Tibial nerve (tissue), 4 donors: ENCODE measurements around the gene ALPI. TPM values are rescaled to one million over a fixed set of nuclear protein-coding genes. Genes with fewer than 3 reads are reported as not detected.
A peak's percentile ranks its signal among the peaks of the same experiment; 100 is the strongest.
"Not testable (repeated sequence)": the region's sequence is repeated elsewhere in the genome, so short reads cannot be mapped to it uniquely, and the experiment has no call there.

Source experiments
- DNase-seq, 2 donors: peaks; one replicate each; pipeline ENCODE4 v3.0.0-alpha.2; 2019; ENCODE audit warnings: low spot score in 2 of 2
- H3K27ac ChIP-seq, 4 donors: fragments of 200-600 bp; sonication (generic) in 3 of 4; one replicate each; pipeline ENCODE4 v1.5.1; 2017 to 2019; ENCODE audit warnings: mild to moderate bottlenecking in 1 of 4
- H3K27me3 ChIP-seq, 2 donors: fragments of 200-600 bp; sonication (generic) in 1 of 2; one replicate each; pipeline versions ENCODE4 v1.5.1 to v1.6.0; 2017 to 2019
- H3K36me3 ChIP-seq, 3 donors: fragments of 200-600 bp; sonication (generic); one replicate each; pipeline ENCODE4 v1.5.1; 2018 to 2019
- H3K4me1 ChIP-seq, 4 donors: fragments of 200-600 bp; sonication (generic) in 3 of 4; one replicate each; pipeline ENCODE4 v1.5.1; 2017 to 2019
- H3K4me3 ChIP-seq, 4 donors: fragments of 200-600 bp; sonication (generic) in 3 of 4; one replicate each; pipeline ENCODE4 v1.5.1; 2017 to 2019; ENCODE audit warnings: mild to moderate bottlenecking in 1 of 4, moderate library complexity in 1 of 4
- H3K9me3 ChIP-seq, 4 donors: fragments of 200-600 bp; sonication (generic) in 3 of 4; one replicate each; pipeline ENCODE4 v1.5.1; 2017 to 2019
- EP300 ChIP-seq, 2 donors: sonication (generic); formaldehyde crosslinking; IDR thresholded peaks; one replicate each; pipeline ENCODE4 v1.6.1; 2017; ENCODE audit warnings: antibody characterized with exemption in 2 of 2, mild to moderate bottlenecking in 1 of 2
- POLR2A ChIP-seq, 2 donors: fragments of 450-650 bp; IDR thresholded peaks; one replicate each; pipeline ENCODE4 v1.6.1; 2017; ENCODE audit warnings: antibody characterized with exemption in 2 of 2, mild to moderate bottlenecking in 2 of 2, moderate library complexity in 2 of 2
- WGBS, 2 donors: methylation state at CpG; one replicate each; pipeline ENCODE4 v1.1.5; 2018; 5-methylcytosine and 5-hydroxymethylcytosine counted together
- total RNA-seq, 4 donors: library from RNA; depleted of rRNA; stranded (reverse); fragments of >200 nt; gene quantifications; one replicate each; pipeline ENCODE4 v1.1.0, GENCODE V29; 2016
- TF ChIP-seq, protein P1 (sequence below), 5 experiments: fragments of 200-600 bp in 3 of 5; fragments of 450-650 bp in 2 of 5; sonication (generic) in 3 of 5; IDR thresholded peaks; one replicate each; pipeline ENCODE4 v1.5.1; 2016 to 2019; ENCODE audit warnings: antibody characterized with exemption in 5 of 5, mild to moderate bottlenecking in 3 of 5, moderate library complexity in 2 of 5

ALPI gene
- total RNA-seq, 4 donors from 2014 or later = not detected

DNA sequence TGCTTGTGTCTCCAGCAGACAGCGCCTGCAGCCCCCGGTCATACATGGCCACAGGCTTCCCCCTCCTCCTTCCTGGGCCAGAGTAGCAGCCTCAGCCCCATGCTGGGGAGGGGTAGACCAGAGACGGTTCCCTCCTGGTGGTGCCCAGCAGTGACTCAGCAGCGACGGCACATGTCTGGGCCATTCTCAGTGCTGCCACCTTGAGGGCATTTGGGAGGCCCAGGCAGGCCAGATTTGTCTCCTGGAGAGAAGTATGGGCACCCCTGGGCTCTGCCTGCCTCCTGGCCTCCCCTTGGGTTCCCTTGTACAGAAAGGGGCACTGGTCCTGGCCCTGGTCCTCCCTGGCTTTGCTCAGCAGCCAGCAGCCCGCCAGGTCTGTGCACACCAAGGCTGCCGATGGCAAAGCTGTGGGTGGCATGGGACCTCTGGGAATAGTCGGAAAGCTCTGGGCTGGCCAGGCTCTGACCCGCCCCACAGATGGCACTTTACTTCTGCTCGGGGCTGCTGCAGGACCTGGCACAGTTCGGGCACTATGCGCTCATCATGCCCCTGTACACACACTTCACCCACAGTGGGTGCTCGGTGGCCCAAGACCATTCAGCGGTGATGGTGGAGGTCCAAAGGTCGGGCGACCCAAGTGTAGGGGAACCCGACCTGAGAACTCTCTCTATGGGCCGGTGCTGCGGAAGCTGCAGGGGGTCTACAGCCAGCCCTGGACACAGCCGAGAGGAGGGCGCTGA lies 11.4 kb upstream of the ALPI start:
- H3K9me3 ChIP-seq = no peaks in the 10 kb centered on the region
- no peaks in the 10 kb centered on the region for H3K36me3 ChIP-seq
- peaks cover 0 to 13% (median 0%) of the 10 kb centered on the region in 4 donors for H3K4me1 ChIP-seq
- no peak for TF ChIP-seq EP300 (IDR thresholded peaks at IDR 0.05)
- no peak for TF ChIP-seq POLR2A (IDR thresholded peaks at IDR 0.05)
- TF ChIP-seq, protein P1, sequence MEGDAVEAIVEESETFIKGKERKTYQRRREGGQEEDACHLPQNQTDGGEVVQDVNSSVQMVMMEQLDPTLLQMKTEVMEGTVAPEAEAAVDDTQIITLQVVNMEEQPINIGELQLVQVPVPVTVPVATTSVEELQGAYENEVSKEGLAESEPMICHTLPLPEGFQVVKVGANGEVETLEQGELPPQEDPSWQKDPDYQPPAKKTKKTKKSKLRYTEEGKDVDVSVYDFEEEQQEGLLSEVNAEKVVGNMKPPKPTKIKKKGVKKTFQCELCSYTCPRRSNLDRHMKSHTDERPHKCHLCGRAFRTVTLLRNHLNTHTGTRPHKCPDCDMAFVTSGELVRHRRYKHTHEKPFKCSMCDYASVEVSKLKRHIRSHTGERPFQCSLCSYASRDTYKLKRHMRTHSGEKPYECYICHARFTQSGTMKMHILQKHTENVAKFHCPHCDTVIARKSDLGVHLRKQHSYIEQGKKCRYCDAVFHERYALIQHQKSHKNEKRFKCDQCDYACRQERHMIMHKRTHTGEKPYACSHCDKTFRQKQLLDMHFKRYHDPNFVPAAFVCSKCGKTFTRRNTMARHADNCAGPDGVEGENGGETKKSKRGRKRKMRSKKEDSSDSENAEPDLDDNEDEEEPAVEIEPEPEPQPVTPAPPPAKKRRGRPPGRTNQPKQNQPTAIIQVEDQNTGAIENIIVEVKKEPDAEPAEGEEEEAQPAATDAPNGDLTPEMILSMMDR (IDR thresholded peaks at IDR 0.05) = peak in 2 of 5 experiments; percentile 22 to 24
- 78 to 96% methylated on average over 12 to 14 of the region's 21 CpGs for WGBS, 2 donors
- no peak overlapping the region for H3K27ac ChIP-seq
- DNase-seq = no peak
- H3K4me3 ChIP-seq = no peak overlapping the region
- H3K27me3 ChIP-seq = no peaks in the 10 kb centered on the region

DNA sequence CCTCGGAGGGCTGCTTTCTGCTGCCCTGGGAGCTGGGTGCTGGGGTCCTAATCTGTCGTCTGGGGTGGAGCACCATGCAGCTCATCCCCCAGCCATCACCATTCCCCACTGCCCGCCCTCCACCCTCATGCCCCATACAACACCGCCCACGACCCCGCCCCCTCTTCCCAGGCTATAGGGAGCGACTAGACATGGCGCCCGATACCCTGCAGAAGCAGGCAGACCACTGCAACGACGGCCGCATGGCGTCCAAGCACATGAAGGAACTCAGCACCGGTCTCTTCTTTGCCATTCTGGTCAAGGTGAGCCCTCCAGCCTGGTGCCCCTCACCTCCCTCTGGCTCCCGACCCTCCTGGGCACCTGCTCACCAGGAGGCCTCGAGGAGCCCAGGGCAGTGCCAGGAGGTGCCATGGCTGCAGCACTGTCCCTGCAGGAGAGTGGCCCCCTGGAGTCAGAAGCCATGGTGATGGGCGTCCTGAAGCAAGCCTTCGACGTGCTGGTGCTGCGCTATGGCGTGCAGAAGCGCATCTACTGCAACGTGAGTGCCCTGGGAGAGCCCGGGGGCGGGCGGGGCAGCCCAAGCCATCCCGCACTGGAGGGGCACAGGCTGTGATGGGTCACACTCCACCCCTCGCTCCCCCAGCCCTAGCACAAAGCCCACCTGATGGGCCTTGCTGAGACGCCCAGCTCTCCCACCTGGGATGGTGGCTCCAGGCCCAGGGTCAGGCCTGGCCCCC lies 10.6 kb upstream of the ALPI start:
- H3K4me3 ChIP-seq, DNase-seq, H3K9me3 ChIP-seq, H3K27ac ChIP-seq, H3K36me3 ChIP-seq, H3K27me3 ChIP-seq: not testable (repeated sequence)
- H3K4me1 ChIP-seq = peaks cover 0 to 13% (median 0%) of the 10 kb centered on the region in 4 donors
- 79 to 88% methylated on average over 14 of the region's 29 CpGs for WGBS, 2 donors

DNA sequence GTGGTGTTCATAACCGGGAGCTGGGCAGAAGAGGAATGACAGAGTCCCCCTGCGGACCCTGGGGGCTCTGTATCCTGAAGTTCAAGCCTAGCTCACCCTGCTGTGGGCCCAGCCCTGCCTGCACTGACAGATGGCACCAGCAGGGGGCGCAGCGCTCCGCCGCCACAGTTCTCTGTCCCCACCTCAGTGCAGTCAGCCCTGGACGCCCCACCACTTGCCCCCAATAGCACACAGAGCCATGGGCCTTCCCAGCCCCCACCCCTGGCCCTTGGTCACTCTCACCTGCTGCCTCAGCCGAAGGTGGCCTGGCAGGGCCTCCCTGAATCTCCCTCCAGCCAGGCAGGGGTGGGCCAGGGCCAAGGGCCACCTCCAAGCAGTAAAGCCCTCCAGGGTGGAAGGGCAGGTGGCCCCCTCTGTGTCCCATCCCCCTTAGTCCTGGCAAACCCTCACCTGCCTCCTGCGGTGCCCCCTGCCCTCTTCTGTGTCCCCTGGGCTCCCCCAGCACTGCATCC lies 9.6 kb upstream of the ALPI start:
- 32 to 34% methylated on average over 7 to 8 of the region's 9 CpGs for WGBS, 2 donors
- DNase-seq, H3K4me3 ChIP-seq, H3K36me3 ChIP-seq, H3K9me3 ChIP-seq, H3K27me3 ChIP-seq: not testable (repeated sequence)
- Histone ChIP-seq H3K27ac (peak overlapping the region in 1 of 4 donors; percentile 89), H3K4me1 (peaks cover 0 to 13% (median 0%) of the 10 kb centered on the region in 4 donors)
- TF ChIP-seq, protein P1 (IDR thresholded peaks at IDR 0.05) = peak in 3 of 5 experiments; percentile 8 to 37 (median 31)

DNA sequence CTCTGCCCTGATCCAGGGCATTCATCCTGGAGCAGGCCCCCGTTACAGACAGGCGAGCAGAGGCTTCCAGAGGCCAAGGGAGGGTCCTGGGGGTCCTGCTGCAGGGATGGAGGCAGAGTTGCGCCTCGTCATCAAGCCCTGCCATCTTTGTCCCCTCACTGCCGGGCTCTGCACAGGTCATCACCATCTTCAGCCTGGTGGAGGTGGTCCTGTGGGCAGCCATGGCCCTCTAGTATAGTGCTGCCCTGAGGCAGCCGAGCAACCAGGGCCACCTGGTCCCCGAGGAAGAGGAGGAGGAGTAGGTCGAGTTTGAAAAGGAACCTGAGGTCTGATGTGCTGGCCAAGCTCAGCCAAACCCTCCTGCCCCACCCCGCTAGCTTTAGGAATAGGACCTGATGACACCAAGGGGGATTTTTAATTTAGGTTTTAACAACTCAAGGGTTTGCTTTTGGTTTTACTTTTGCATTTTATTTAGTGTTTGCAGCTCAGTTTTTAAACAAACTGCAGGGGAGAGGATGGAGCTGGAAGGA lies 8.8 kb upstream of the ALPI start:
- H3K4me3 ChIP-seq = no peak overlapping the region
- peaks cover 0 to 13% (median 0%) of the 10 kb centered on the region in 4 donors for H3K4me1 ChIP-seq
- no peak for TF ChIP-seq EP300 (IDR thresholded peaks at IDR 0.05)
- TF ChIP-seq POLR2A (IDR thresholded peaks at IDR 0.05) = no peak
- TF ChIP-seq, protein P1 (IDR thresholded peaks at IDR 0.05) = no peak
- 72 to 100% methylated on average over 4 to 5 of the region's 9 CpGs for WGBS, 2 donors
- no peak for DNase-seq
- H3K27ac ChIP-seq = peak overlapping the region in 2 of 4 donors; percentile 73 to 89
- no peaks in the 10 kb centered on the region for H3K9me3 ChIP-seq
- no peaks in the 10 kb centered on the region for H3K27me3 ChIP-seq
- no peaks in the 10 kb centered on the region for H3K36me3 ChIP-seq

DNA sequence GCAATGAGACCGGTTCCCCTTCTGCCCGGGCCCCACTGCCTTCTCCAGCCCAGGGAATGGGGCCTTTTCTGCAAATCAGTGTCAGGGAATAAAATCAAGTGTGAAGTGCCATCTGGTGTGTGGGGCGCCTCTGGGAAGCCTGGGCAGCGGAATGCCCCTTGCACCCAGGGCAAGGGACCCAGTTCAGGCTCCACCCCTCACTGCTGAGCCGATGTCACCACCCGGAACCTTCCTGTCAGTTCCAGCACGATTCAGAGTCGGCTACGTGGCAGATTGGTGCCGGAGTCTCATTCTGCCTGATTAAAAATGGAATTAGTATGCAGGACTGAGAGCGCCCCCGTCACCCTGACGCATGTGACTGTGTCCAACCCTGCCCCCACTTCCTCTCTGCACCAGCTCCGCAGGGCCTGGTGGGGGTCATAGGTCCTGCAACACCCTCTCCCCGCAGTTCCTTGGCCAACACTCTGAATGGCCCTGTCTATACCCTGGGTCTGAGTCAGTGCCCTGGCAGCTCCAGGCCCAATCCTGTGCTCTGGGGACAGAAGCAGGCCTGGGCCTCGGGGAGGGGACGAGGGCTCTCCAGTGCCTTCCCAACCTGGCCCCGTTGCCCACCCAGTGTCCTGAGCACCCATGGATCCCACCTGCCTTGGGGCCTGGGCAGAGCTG lies 8.2 kb upstream of the ALPI start:
- no peak for DNase-seq
- no peak overlapping the region for H3K4me3 ChIP-seq
- no peaks in the 10 kb centered on the region for H3K36me3 ChIP-seq
- peaks cover 0 to 13% (median 0%) of the 10 kb centered on the region in 4 donors for H3K4me1 ChIP-seq
- H3K27ac ChIP-seq = peak overlapping the region in 3 of 4 donors; percentile 60 to 89 (median 73)
- no peak for TF ChIP-seq EP300 (IDR thresholded peaks at IDR 0.05)
- TF ChIP-seq, protein P1 (IDR thresholded peaks at IDR 0.05) = no peak
- TF ChIP-seq POLR2A (IDR thresholded peaks at IDR 0.05) = no peak
- WGBS, 2 donors = 56 to 60% methylated on average over 16 to 18 of the region's 18 CpGs
- no peaks in the 10 kb centered on the region for H3K9me3 ChIP-seq
- H3K27me3 ChIP-seq = no peaks in the 10 kb centered on the region
